HepG2 (cell line): ENCODE measurements around the gene CARMIL3. TPM values are rescaled to one million over a fixed set of nuclear protein-coding genes. Genes with fewer than 3 reads are reported as not detected.
A peak's percentile ranks its signal among the peaks of the same experiment; 100 is the strongest.

Experiments used
- ATF1 ChIP-seq: IDR thresholded peaks from 2 replicates; pipeline ENCODE4 v1.6.1; 2016; ENCODE audit warnings: mild to moderate bottlenecking, control low read depth
- ERF ChIP-seq: IDR thresholded peaks from 2 replicates; pipeline ENCODE4 v1.6.1; 2018; ENCODE audit warnings: missing biosample characterization, missing genetic modification reagents
- ETV6 ChIP-seq: sonication (generic); formaldehyde crosslinking; conservative IDR thresholded peaks from 2 replicates; pipeline ENCODE4 v1.4.0; 2020; ENCODE audit warnings: missing genetic modification reagents
- HMGA1 ChIP-seq: sonication (generic); formaldehyde crosslinking; conservative IDR thresholded peaks from 2 replicates; pipeline ENCODE4 v1.4.0; 2020; ENCODE audit warnings: missing genetic modification reagents
- KAT8 ChIP-seq: IDR thresholded peaks from 2 replicates; pipeline ENCODE4 v1.6.1; 2016; ENCODE audit warnings: missing genetic modification reagents, missing compliant biosample characterization
- KDM6A ChIP-seq: IDR thresholded peaks from 2 replicates; pipeline ENCODE4 v1.6.1; 2016; ENCODE audit warnings: low read depth
- KLF13 ChIP-seq: sonication (generic); formaldehyde crosslinking; IDR thresholded peaks from 2 replicates; pipeline ENCODE4 v1.4.0; 2020; ENCODE audit warnings: mild to moderate bottlenecking, missing genetic modification reagents
- KLF9 ChIP-seq: IDR thresholded peaks from 2 replicates; pipeline ENCODE4 v1.6.1; 2016; ENCODE audit warnings: low read depth
- MED1 ChIP-seq: sonication (generic); formaldehyde crosslinking; IDR thresholded peaks from 2 replicates; pipeline ENCODE4 v1.4.0; 2020; ENCODE audit warnings: missing genetic modification reagents
- MXI1 ChIP-seq: IDR thresholded peaks from 3 replicates; pipeline ENCODE4 v1.6.1; 2012; ENCODE audit warnings: low read depth, low read length, inconsistent platforms, borderline replicate concordance
- NAIF1 ChIP-seq: sonication (generic); formaldehyde crosslinking; IDR thresholded peaks from 2 replicates; pipeline ENCODE4 v1.5.0; 2020; ENCODE audit warnings: mild to moderate bottlenecking, missing genetic modification reagents, borderline replicate concordance
- PLRG1 ChIP-seq: fragments of 450-650 bp; conservative IDR thresholded peaks from 2 replicates; pipeline ENCODE4 v1.6.1; 2016
- RBM39 ChIP-seq: fragments of 200-400 bp; formaldehyde crosslinking; IDR thresholded peaks from one replicate; pipeline ENCODE4 v1.6.1; 2018; ENCODE audit warnings: antibody characterized with exemption, mild to moderate bottlenecking, low read depth, low read length; ENCODE audit not compliant: poor library complexity, severe bottlenecking
- REL ChIP-seq: sonication (generic); formaldehyde crosslinking; conservative IDR thresholded peaks from 2 replicates; pipeline ENCODE4 v1.8.0; 2022; ENCODE audit warnings: mild to moderate bottlenecking, missing genetic modification reagents, moderate library complexity
- RORA ChIP-seq: sonication (generic); formaldehyde crosslinking; IDR thresholded peaks from 2 replicates; pipeline ENCODE4 v1.5.0; 2020; ENCODE audit warnings: mild to moderate bottlenecking, missing genetic modification reagents, moderate library complexity
- SP140L ChIP-seq: sonication (generic); formaldehyde crosslinking; IDR thresholded peaks from 2 replicates; pipeline ENCODE4 v1.4.0; 2020; ENCODE audit warnings: missing genetic modification reagents, borderline replicate concordance
- SRSF1 ChIP-seq: fragments of 200-400 bp; formaldehyde crosslinking; optimal IDR thresholded peaks from 2 replicates; pipeline ENCODE3; 2017; ENCODE audit warnings: mild to moderate bottlenecking, low read depth, low read length, moderate library complexity
- SRY ChIP-seq: sonication (generic); formaldehyde crosslinking; IDR thresholded peaks from 2 replicates; pipeline ENCODE4 v1.8.0; 2022; ENCODE audit warnings: mild to moderate bottlenecking, missing genetic modification reagents
- TCF7L2 ChIP-seq: IDR thresholded peaks from 2 replicates; pipeline ENCODE4 v1.6.1; 2011; ENCODE audit warnings: mild to moderate bottlenecking, low read depth, low read length, moderate library complexity
- THAP11 ChIP-seq: IDR thresholded peaks from 2 replicates; pipeline ENCODE4 v1.6.1; 2016; ENCODE audit warnings: missing biosample characterization, missing genetic modification reagents
- TOPORS ChIP-seq: sonication (generic); formaldehyde crosslinking; IDR thresholded peaks from 2 replicates; pipeline ENCODE4 v1.8.0; 2023; ENCODE audit warnings: mild to moderate bottlenecking, missing genetic modification reagents
- U2AF1 ChIP-seq: fragments of 200-400 bp; formaldehyde crosslinking; optimal IDR thresholded peaks from 2 replicates; pipeline ENCODE3; 2017; ENCODE audit warnings: mild to moderate bottlenecking, low read depth, low read length
- ZC3H13 ChIP-seq: sonication (generic); formaldehyde crosslinking; IDR thresholded peaks from 2 replicates; pipeline ENCODE4 v1.8.1; 2023; ENCODE audit warnings: mild to moderate bottlenecking, missing genetic modification reagents, moderate library complexity
- ZNF20 ChIP-seq: sonication (generic); formaldehyde crosslinking; IDR thresholded peaks from 2 replicates; pipeline ENCODE4 v1.4.0; 2020; ENCODE audit warnings: mild to moderate bottlenecking, moderate library complexity, missing genetic modification reagents
- ZNF230 ChIP-seq: sonication (generic); formaldehyde crosslinking; IDR thresholded peaks from 2 replicates; pipeline ENCODE4 v1.4.0; 2020; ENCODE audit warnings: mild to moderate bottlenecking, missing genetic modification reagents
- ZNF441 ChIP-seq: sonication (generic); formaldehyde crosslinking; IDR thresholded peaks from 2 replicates; pipeline ENCODE4 v1.7.0; 2021; ENCODE audit warnings: missing genetic modification reagents, borderline replicate concordance
- ZNF451 ChIP-seq: sonication (generic); formaldehyde crosslinking; IDR thresholded peaks from 2 replicates; pipeline ENCODE4 v1.5.0; 2020; ENCODE audit warnings: mild to moderate bottlenecking, missing genetic modification reagents
- ZNF510 ChIP-seq: sonication (generic); formaldehyde crosslinking; IDR thresholded peaks from 2 replicates; pipeline ENCODE4 v1.4.0; 2020; ENCODE audit warnings: low read depth, mild to moderate bottlenecking, missing genetic modification reagents
- ZNF619 ChIP-seq: sonication (generic); formaldehyde crosslinking; IDR thresholded peaks from 2 replicates; pipeline ENCODE4 v1.4.0; 2020; ENCODE audit warnings: mild to moderate bottlenecking, missing genetic modification reagents
- polyA plus RNA-seq, 8 experiments: library from polyadenylated mRNA; depleted of rRNA in 3 of 8; stranded (reverse) in 7 of 8; unstranded in 1 of 8; fragments of >200 nt; fragmentation: Illumina TruSeq in 4 of 8; extraction: Trizol in 4 of 8; gene quantifications; 2 replicates each; pipeline versions ENCODE4 v1.2.1 to v1.2.3, GENCODE V29; 2011 to 2016; ENCODE audit warnings: low read depth in 4 of 8, missing spikeins in 1 of 8, mixed read lengths in 1 of 8; ENCODE audit not compliant: insufficient read depth in 1 of 8
- total RNA-seq, 5 experiments: library from RNA; depleted of rRNA; stranded (reverse); fragments of >200 nt; fragmentation: Illumina TruSeq; extraction: Trizol; gene quantifications; 2 replicates each; pipeline ENCODE4 v1.2.3, GENCODE V29; 2016; ENCODE audit warnings: low read depth in 1 of 5
- TF ChIP-seq, protein P1 (sequence below): sonication (generic); formaldehyde crosslinking; IDR thresholded peaks from 2 replicates; pipeline ENCODE4 v1.5.0; 2020; ENCODE audit warnings: mild to moderate bottlenecking, missing genetic modification reagents, moderate library complexity
- TF ChIP-seq, protein P2 (sequence below): IDR thresholded peaks from 2 replicates; pipeline ENCODE4 v1.6.1; 2016; ENCODE audit warnings: control low read depth
- TF ChIP-seq, protein P3 (sequence below): sonication (generic); formaldehyde crosslinking; IDR thresholded peaks from 2 replicates; pipeline ENCODE4 v1.4.0; 2020; ENCODE audit warnings: low read depth, mild to moderate bottlenecking, missing genetic modification reagents

CARMIL3 gene
- total and polyA plus RNA-seq, 2 of the 13 experiments (the other 11 are each of a cell fraction or from before 2014, with no cell fraction given): 0.27 to 0.55 TPM

DNA sequence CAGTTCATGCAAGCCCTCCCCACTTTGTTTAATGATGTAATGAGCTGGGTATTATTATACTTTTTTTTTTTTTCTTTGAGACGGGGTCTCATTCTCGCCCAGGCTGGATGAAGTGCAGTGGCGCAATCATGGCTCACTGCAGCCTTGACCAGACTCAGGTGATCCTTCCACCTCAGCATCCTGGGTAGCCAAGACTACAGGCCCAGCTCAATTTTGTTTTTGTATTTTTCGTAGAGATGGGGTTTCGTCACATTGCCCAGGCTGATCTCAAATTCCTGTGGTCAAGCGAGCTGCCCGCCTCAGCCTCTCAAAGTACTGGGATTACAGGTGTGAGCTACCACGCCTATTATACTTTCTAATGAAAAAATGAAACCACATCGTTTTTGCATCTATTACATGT lies 58.3 kb downstream of the CARMIL3 start (continued):
- TF ChIP-seq U2AF1: no peak
- TF ChIP-seq, protein P1, sequence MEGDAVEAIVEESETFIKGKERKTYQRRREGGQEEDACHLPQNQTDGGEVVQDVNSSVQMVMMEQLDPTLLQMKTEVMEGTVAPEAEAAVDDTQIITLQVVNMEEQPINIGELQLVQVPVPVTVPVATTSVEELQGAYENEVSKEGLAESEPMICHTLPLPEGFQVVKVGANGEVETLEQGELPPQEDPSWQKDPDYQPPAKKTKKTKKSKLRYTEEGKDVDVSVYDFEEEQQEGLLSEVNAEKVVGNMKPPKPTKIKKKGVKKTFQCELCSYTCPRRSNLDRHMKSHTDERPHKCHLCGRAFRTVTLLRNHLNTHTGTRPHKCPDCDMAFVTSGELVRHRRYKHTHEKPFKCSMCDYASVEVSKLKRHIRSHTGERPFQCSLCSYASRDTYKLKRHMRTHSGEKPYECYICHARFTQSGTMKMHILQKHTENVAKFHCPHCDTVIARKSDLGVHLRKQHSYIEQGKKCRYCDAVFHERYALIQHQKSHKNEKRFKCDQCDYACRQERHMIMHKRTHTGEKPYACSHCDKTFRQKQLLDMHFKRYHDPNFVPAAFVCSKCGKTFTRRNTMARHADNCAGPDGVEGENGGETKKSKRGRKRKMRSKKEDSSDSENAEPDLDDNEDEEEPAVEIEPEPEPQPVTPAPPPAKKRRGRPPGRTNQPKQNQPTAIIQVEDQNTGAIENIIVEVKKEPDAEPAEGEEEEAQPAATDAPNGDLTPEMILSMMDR (CRISPR knock-in tag): no peak
- no peak for TF ChIP-seq SRY (CRISPR knock-in tag)
- no peak for TF ChIP-seq ERF (CRISPR knock-in tag)
- TF ChIP-seq, protein P2, sequence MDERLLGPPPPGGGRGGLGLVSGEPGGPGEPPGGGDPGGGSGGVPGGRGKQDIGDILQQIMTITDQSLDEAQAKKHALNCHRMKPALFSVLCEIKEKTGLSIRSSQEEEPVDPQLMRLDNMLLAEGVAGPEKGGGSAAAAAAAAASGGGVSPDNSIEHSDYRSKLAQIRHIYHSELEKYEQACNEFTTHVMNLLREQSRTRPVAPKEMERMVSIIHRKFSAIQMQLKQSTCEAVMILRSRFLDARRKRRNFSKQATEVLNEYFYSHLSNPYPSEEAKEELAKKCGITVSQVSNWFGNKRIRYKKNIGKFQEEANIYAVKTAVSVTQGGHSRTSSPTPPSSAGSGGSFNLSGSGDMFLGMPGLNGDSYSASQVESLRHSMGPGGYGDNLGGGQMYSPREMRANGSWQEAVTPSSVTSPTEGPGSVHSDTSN (CRISPR knock-in tag): no peak
- TF ChIP-seq ZNF619 (CRISPR knock-in tag): no peak
- no peak; the same call in 1 of the 2 replicates for TF ChIP-seq THAP11
- peak; percentile 43; the same call in 1 of the 2 replicates for TF ChIP-seq MED1
- TF ChIP-seq TOPORS (CRISPR knock-in tag): no peak
- no peak for TF ChIP-seq ZNF230 (CRISPR knock-in tag)
- TF ChIP-seq HMGA1 (CRISPR knock-in tag): no peak
- TF ChIP-seq MXI1: no peak
- no peak for TF ChIP-seq ZNF441 (CRISPR knock-in tag)
- TF ChIP-seq ZNF510 (CRISPR knock-in tag): no peak
- TF ChIP-seq KDM6A (CRISPR knock-in tag): peak; percentile 19; the same call in 1 of the 2 replicates
- TF ChIP-seq NAIF1 (CRISPR knock-in tag): no peak
- no peak for TF ChIP-seq REL (CRISPR knock-in tag)
- TF ChIP-seq RORA (CRISPR knock-in tag): no peak
- TF ChIP-seq SP140L: 0 out of 2 replicates have a peak, but pooled peaks have one; percentile 37
- no peak for TF ChIP-seq ZNF20 (CRISPR knock-in tag)
- no peak for TF ChIP-seq TCF7L2
- TF ChIP-seq KAT8 (CRISPR knock-in tag): no peak
- no peak for TF ChIP-seq PLRG1
- no peak for TF ChIP-seq KLF13
- no peak for TF ChIP-seq ATF1
- TF ChIP-seq KLF9 (CRISPR knock-in tag): no peak
- TF ChIP-seq, protein P3, sequence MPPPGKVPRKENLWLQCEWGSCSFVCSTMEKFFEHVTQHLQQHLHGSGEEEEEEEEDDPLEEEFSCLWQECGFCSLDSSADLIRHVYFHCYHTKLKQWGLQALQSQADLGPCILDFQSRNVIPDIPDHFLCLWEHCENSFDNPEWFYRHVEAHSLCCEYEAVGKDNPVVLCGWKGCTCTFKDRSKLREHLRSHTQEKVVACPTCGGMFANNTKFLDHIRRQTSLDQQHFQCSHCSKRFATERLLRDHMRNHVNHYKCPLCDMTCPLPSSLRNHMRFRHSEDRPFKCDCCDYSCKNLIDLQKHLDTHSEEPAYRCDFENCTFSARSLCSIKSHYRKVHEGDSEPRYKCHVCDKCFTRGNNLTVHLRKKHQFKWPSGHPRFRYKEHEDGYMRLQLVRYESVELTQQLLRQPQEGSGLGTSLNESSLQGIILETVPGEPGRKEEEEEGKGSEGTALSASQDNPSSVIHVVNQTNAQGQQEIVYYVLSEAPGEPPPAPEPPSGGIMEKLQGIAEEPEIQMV (CRISPR knock-in tag): no peak
- TF ChIP-seq RBM39: no peak
- no peak for TF ChIP-seq ETV6
- TF ChIP-seq ZC3H13 (CRISPR knock-in tag): no peak
- TF ChIP-seq ZNF451: no peak
- no peak for TF ChIP-seq SRSF1
